Bronchial epithelial cell (primary cell): ENCODE data around the gene GALNS. TPM values are rescaled to one million over a fixed set of nuclear protein-coding genes. Genes with fewer than 3 reads are reported as not detected.

Source experiments
- DNase-seq: peaks from one replicate; pipeline ENCODE4 v3.0.0-alpha.2; 2010; ENCODE audit warnings: low read depth
- FAIRE-seq: peaks from 2 replicates; lab custom pipeline; 2011; peaks lifted over from hg19 to GRCh38; lab: Jason Lieb, UNC
- H3K27me3 ChIP-seq: 2 replicates; pipeline ENCODE4 v1.5.1; 2011; ENCODE audit warnings: low read length; ENCODE audit not compliant: control insufficient read depth, insufficient read depth
- H3K36me3 ChIP-seq: 2 replicates; pipeline ENCODE4 v1.5.1; 2011; ENCODE audit warnings: low read length; ENCODE audit not compliant: control insufficient read depth, insufficient read depth
- H3K4me3 ChIP-seq: 2 replicates; pipeline ENCODE4 v1.5.1; 2011; ENCODE audit warnings: mild to moderate bottlenecking, low read depth, low read length, control low read depth
- total RNA-seq: library from RNA; depleted of rRNA; stranded (reverse); fragments of >200 nt; gene quantifications from 2 replicates; pipeline ENCODE4 v1.2.1, GENCODE V29; 2014
- TF ChIP-seq, protein P1 (sequence below): IDR thresholded peaks from 2 replicates; pipeline ENCODE4 v1.5.1; 2011; ENCODE audit warnings: mild to moderate bottlenecking, moderate library complexity, low read length, control low read depth, inconsistent platforms; ENCODE audit not compliant: insufficient read depth, severe bottlenecking

The GALNS gene
- total RNA-seq, 1 donor from 2014 or later: 16.3 TPM

DNA sequence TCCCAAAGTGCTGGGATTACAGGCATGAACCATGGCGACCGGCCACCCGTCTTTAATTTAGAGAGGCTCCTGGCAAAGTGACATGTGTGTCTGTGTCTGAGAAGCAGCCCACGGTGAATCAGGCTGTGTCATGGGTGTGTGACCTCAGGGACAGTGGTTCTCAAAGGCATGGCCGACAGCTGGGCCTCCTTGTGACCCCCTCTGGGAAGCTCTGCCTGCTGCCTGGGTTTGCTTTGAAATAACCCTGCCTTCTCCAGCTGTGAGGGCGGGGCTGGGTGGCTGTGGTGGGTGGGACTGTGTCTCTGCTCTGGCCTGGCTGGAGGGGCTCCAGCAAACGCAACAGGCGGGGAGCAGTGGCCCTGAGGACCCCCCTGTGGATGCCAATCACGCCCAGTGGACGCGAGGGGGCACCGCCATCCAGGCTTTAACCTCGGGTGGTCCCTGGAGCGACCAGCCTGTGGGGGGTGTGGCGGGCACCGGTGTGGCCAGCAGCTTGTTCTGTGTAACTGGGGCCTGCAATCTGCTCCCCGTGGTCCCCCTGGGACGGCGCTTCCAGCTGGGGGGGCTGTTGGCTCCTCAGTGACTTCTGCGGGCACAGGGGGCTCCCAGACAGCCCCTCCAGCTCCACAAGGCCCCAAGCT lies 36.2 kb downstream of the GALNS start:
- DNase-seq (no peak), FAIRE-seq (no peak)
- no peak overlapping the region for H3K4me3 ChIP-seq
- TF ChIP-seq, protein P1, sequence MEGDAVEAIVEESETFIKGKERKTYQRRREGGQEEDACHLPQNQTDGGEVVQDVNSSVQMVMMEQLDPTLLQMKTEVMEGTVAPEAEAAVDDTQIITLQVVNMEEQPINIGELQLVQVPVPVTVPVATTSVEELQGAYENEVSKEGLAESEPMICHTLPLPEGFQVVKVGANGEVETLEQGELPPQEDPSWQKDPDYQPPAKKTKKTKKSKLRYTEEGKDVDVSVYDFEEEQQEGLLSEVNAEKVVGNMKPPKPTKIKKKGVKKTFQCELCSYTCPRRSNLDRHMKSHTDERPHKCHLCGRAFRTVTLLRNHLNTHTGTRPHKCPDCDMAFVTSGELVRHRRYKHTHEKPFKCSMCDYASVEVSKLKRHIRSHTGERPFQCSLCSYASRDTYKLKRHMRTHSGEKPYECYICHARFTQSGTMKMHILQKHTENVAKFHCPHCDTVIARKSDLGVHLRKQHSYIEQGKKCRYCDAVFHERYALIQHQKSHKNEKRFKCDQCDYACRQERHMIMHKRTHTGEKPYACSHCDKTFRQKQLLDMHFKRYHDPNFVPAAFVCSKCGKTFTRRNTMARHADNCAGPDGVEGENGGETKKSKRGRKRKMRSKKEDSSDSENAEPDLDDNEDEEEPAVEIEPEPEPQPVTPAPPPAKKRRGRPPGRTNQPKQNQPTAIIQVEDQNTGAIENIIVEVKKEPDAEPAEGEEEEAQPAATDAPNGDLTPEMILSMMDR: no peak
- H3K27me3 ChIP-seq: no peaks in the 10 kb centered on the region
- peaks cover 12% of the 10 kb centered on the region for H3K36me3 ChIP-seq

DNA sequence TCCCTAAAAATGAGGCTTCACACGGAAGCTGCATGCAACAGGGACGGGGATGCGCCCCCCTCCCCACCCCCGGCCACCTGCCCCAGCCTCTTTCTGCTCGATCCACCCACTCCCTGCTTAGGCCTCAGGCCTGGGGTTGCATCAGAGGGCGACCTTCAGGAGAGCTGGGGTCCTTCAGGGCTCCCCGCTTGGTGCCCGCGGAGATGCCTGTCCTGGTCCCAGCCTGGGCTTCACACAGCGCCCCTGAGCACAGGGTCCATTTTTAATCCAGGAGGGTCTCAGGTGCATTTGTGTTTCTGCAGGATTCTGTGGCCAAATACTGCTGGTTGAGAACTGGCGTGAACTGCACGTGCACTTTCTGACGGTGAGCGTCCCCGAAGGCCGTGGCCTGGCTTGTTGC lies 37.6 kb downstream of the GALNS start:
- H3K4me3 ChIP-seq: no peak overlapping the region
- DNase-seq: no peak
- TF ChIP-seq, protein P1: no peak
- H3K36me3 ChIP-seq: peaks cover 8% of the 10 kb centered on the region
- FAIRE-seq: no peak
- no peaks in the 10 kb centered on the region for H3K27me3 ChIP-seq

DNA sequence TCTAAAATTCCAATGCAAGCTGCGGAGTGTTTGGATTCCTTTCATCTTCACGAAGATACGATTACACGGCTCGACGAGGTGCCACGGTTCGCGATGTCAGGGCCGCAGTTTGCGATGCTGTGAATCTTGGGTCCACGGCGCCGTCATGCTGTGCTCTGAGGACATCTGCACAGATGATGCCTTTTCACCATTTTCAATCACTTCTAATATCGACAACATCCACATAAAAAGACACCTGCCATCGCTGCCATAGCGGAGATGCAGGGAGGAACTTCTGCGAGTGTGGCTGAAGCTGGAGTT lies 38.2 kb downstream of the GALNS start:
- Histone ChIP-seq H3K27me3 (no peaks in the 10 kb centered on the region), H3K36me3 (peaks cover 7% of the 10 kb centered on the region), H3K4me3 (no peak overlapping the region)
- DNase-seq: no peak
- FAIRE-seq: no peak
- TF ChIP-seq, protein P1: no peak

DNA sequence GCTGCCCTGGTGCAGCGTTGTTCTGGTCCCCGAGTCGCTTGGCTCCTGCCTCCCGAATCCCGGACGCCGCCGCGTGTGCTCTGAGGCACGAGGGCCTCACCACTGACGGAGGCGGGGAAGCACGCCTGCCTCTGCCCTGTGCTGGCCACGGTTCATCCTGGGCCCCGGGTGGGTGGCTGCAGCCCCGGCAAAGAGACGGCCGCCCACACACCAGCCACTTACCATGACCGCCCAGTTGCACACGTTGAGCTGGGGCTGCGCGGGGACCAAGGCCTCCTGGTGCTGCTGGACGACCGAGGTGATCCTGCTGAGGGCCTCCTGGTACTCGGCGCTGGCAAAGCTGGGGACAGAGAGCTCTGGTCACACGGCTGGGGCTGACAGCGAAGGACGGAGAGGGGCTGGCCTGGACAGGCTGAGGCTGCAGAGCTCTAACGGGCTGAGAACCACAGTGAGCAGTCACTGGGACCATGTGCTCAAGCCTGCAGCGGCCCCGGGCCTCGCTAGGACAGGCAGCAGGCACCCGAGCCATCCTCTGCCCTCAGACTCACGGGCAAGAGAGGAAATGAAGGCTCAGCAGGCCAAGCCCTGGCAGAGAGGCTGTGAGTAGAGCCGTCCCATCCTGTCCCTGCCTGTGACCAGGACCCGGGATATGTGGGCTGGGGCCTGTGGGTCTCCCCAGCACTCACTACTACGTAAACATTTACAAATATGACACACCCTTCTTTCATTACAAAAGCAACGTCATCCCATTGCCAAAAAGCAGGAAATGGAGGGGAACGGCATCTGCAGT lies 38.8 kb downstream of the GALNS start:
- no peaks in the 10 kb centered on the region for H3K27me3 ChIP-seq
- peak; percentile 52 for DNase-seq
- TF ChIP-seq, protein P1: no peak
- FAIRE-seq: no peak
- H3K4me3 ChIP-seq: no peak overlapping the region
- H3K36me3 ChIP-seq: peaks cover 7% of the 10 kb centered on the region

DNA sequence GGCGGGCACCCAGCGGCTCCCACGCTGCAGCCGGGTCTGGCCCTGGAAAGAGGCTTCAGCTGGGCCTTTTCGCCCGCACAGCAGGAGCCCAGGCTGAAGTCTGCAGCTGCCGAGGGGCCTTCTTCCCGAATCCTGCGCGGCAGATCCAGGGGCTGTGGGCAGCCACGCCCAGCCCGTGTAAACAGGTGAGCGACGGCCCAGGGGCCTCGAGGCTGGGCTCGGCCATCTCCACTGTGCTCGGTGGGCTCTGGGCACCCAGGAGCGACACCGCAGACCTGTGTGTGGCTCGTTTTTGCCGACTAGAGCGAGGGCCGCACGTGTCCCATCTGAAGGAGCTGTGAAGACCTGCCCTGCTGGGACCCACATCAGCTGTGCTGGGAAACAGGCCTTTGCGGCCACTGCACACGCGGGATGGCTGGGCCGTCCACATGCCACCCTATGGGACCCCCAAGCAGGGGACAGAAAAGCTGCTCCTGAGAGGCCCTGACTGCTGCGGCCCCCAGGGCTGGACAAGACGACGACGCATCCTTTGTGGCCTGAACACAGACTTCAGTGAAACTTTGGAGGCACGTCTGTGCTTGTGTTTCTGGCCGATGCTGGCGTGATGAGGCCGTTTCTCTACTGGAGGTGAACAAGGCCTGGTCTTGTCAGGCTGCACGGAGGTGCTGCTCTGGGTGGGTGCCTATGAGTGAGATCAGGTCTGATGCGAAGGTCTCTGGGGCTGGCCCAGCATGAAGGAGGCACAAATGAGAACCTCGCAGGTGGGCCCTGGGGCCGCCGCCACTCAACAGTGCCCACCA lies 39.8 kb downstream of the GALNS start:
- H3K4me3 ChIP-seq: no peak overlapping the region
- FAIRE-seq: no peak
- H3K36me3 ChIP-seq: peaks cover 4% of the 10 kb centered on the region
- peak; percentile 43 for DNase-seq
- H3K27me3 ChIP-seq: no peaks in the 10 kb centered on the region
- TF ChIP-seq, protein P1: no peak
